Measurements from ENCODE around the gene GPC6.

Gene GPC6

GRCh38 chr13:93810264-93810663 is 583.7 kb downstream of the GPC6 start:
- no peak for TF ChIP-seq CTCF (IDR thresholded peaks at IDR 0.05; ENCODE audit: low read length)
- TF ChIP-seq EZH2phosphoT487 (IDR thresholded peaks at IDR 0.05; ENCODE audit: low read length) = no peak
- no peak for TF ChIP-seq EZH2 (optimal IDR thresholded peaks at IDR 0.05; ENCODE audit: low read depth, low read length)
- Histone ChIP-seq H3K4me2 (ENCODE audit: low read depth, low read length) (no peak overlapping the region), H3K79me2 (ENCODE audit: low read length) (no peaks in the 10 kb centered on the region)

GRCh38 chr13:93811071-93811737 is 584.6 kb downstream of the GPC6 start:
- TF ChIP-seq EZH2phosphoT487 (IDR thresholded peaks at IDR 0.05; ENCODE audit: low read length) (no peak), EZH2 (optimal IDR thresholded peaks at IDR 0.05; ENCODE audit: low read depth, low read length) (no peak), CTCF (IDR thresholded peaks at IDR 0.05; ENCODE audit: low read length) (no peak)

More at GRCh38 chr13:93810264-93810663, 583.7 kb downstream of the GPC6 start:
- H3K4me3 ChIP-seq (ENCODE audit: low read length) = no peak overlapping the region
- no peaks in the 10 kb centered on the region for H3K27me3 ChIP-seq (replicated peaks; ENCODE audit: insufficient read depth, low read length)
- H4K20me1 ChIP-seq (ENCODE audit: insufficient read depth, low read length) = no peaks in the 10 kb centered on the region
- no peak overlapping the region for H3K9ac ChIP-seq (ENCODE audit: low read length)
- H3F3A ChIP-seq (ENCODE audit: insufficient read depth, low read length) = no peaks in the 10 kb centered on the region
- H3K36me3 ChIP-seq (replicated peaks; ENCODE audit: insufficient read depth, low read length) = no peaks in the 10 kb centered on the region
- no peak for DNase-seq
- no peaks in the 10 kb centered on the region for H3K9me3 ChIP-seq (replicated peaks; ENCODE audit: insufficient read depth, low read length)
- no peak overlapping the region for H2AFZ ChIP-seq (ENCODE audit: low read length)
- H3K4me1 ChIP-seq (ENCODE audit: low read length) = no peaks in the 10 kb centered on the region
- no peak overlapping the region for H3K27ac ChIP-seq (ENCODE audit: low read length)
- H3K9me2 ChIP-seq (replicated peaks; ENCODE audit: insufficient read depth, low read length) = no peaks in the 10 kb centered on the region

GRCh38 chr13:93811738-93812112 is 585.1 kb downstream of the GPC6 start:
- Histone ChIP-seq H3K9me2 (replicated peaks; ENCODE audit: insufficient read depth, low read length) (no peaks in the 10 kb centered on the region), H4K20me1 (ENCODE audit: insufficient read depth, low read length) (no peaks in the 10 kb centered on the region), H2AFZ (ENCODE audit: low read length) (no peak overlapping the region), H3K9me3 (replicated peaks; ENCODE audit: insufficient read depth, low read length) (no peaks in the 10 kb centered on the region), H3K27me3 (replicated peaks; ENCODE audit: insufficient read depth, low read length) (no peaks in the 10 kb centered on the region), H3K9ac (ENCODE audit: low read length) (no peak overlapping the region), H3K27ac (ENCODE audit: low read length) (no peak overlapping the region), H3K4me3 (ENCODE audit: low read length) (no peak overlapping the region), H3K36me3 (replicated peaks; ENCODE audit: insufficient read depth, low read length) (no peaks in the 10 kb centered on the region), H3K4me2 (ENCODE audit: low read depth, low read length) (no peak overlapping the region), H3K4me1 (ENCODE audit: low read length) (no peaks in the 10 kb centered on the region), H3F3A (ENCODE audit: insufficient read depth, low read length) (no peaks in the 10 kb centered on the region), H3K79me2 (ENCODE audit: low read length) (no peaks in the 10 kb centered on the region)
- no peak for DNase-seq
- no peak for TF ChIP-seq EZH2 (optimal IDR thresholded peaks at IDR 0.05; ENCODE audit: low read depth, low read length)
- TF ChIP-seq EZH2phosphoT487 (IDR thresholded peaks at IDR 0.05; ENCODE audit: low read length) = no peak

More at GRCh38 chr13:93811071-93811737, 584.6 kb downstream of the GPC6 start:
- Histone ChIP-seq H3K4me2 (ENCODE audit: low read depth, low read length) (no peak overlapping the region), H3K4me1 (ENCODE audit: low read length) (no peaks in the 10 kb centered on the region), H3F3A (ENCODE audit: insufficient read depth, low read length) (no peaks in the 10 kb centered on the region), H3K4me3 (ENCODE audit: low read length) (no peak overlapping the region), H3K9me3 (replicated peaks; ENCODE audit: insufficient read depth, low read length) (no peaks in the 10 kb centered on the region), H3K9me2 (replicated peaks; ENCODE audit: insufficient read depth, low read length) (no peaks in the 10 kb centered on the region), H3K79me2 (ENCODE audit: low read length) (no peaks in the 10 kb centered on the region), H3K27ac (ENCODE audit: low read length) (no peak overlapping the region), H4K20me1 (ENCODE audit: insufficient read depth, low read length) (no peaks in the 10 kb centered on the region), H3K9ac (ENCODE audit: low read length) (no peak overlapping the region), H3K27me3 (replicated peaks; ENCODE audit: insufficient read depth, low read length) (no peaks in the 10 kb centered on the region), H3K36me3 (replicated peaks; ENCODE audit: insufficient read depth, low read length) (no peaks in the 10 kb centered on the region), H2AFZ (ENCODE audit: low read length) (no peak overlapping the region)
- no peak for DNase-seq

- Histone ChIP-seq H4K20me1 (ENCODE audit: insufficient read depth, low read length) (no peaks in the 10 kb centered on the region), H3K4me2 (ENCODE audit: low read depth, low read length) (no peak overlapping the region), H3K79me2 (ENCODE audit: low read length) (no peaks in the 10 kb centered on the region), H3K9me2 (replicated peaks; ENCODE audit: insufficient read depth, low read length) (no peaks in the 10 kb centered on the region), H3F3A (ENCODE audit: insufficient read depth, low read length) (no peaks in the 10 kb centered on the region), H3K4me3 (ENCODE audit: low read length) (no peak overlapping the region), H3K27ac (ENCODE audit: low read length) (no peak overlapping the region), H3K9me3 (replicated peaks; ENCODE audit: insufficient read depth, low read length) (no peaks in the 10 kb centered on the region), H3K27me3 (replicated peaks; ENCODE audit: insufficient read depth, low read length) (no peaks in the 10 kb centered on the region), H3K9ac (ENCODE audit: low read length) (no peak overlapping the region), H2AFZ (ENCODE audit: low read length) (no peak overlapping the region), H3K4me1 (ENCODE audit: low read length) (no peaks in the 10 kb centered on the region), H3K36me3 (replicated peaks; ENCODE audit: insufficient read depth, low read length) (no peaks in the 10 kb centered on the region)
- DNase-seq = no peak
- TF ChIP-seq CTCF (IDR thresholded peaks at IDR 0.05; ENCODE audit: low read length) (no peak), EZH2 (optimal IDR thresholded peaks at IDR 0.05; ENCODE audit: low read depth, low read length) (no peak), EZH2phosphoT487 (IDR thresholded peaks at IDR 0.05; ENCODE audit: low read length) (no peak)
These were observed 588.1 kb downstream of the GPC6 start for GRCh38 chr13:93814658-93815057.
